OCI-LY3 (cell line): ENCODE measurements around the gene EHBP1L1.

Experiments
- EZH2phosphoT487 ChIP-seq: fragments of 200-600 bp; shearing (Covaris generic); IDR thresholded peaks from 2 replicates; pipeline ENCODE4 v1.6.1; 2018; ENCODE audit warnings: antibody characterized with exemption, mixed run types, low read depth
- TF ChIP-seq, protein P1 (sequence below): fragments of 200-600, 300-600 bp; sonication (generic); IDR thresholded peaks from 2 replicates; pipeline ENCODE4 v1.5.1; 2014; ENCODE audit warnings: antibody characterized with exemption, low read length, low read depth

DNA sequence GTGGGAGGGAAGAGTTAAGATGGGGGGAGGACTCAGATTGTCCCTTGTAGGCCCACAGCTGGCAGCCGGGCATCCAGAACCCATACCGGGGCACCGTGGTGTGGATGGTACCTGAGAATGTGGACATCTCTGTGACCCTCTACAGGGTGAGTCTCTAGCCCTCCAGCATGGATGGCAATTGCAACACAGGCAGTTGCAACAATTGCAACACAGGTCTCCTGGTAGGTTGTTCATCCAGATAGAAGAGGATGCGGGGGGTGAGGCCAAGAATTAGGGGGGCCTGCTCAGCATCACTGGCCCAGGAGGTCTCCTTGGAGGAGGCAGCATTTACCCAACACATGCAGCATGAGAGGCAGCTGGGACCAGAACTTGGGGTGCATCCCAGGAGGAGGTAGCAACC, 3.4 kb downstream of the EHBP1L1 start:
- TF ChIP-seq, protein P1, sequence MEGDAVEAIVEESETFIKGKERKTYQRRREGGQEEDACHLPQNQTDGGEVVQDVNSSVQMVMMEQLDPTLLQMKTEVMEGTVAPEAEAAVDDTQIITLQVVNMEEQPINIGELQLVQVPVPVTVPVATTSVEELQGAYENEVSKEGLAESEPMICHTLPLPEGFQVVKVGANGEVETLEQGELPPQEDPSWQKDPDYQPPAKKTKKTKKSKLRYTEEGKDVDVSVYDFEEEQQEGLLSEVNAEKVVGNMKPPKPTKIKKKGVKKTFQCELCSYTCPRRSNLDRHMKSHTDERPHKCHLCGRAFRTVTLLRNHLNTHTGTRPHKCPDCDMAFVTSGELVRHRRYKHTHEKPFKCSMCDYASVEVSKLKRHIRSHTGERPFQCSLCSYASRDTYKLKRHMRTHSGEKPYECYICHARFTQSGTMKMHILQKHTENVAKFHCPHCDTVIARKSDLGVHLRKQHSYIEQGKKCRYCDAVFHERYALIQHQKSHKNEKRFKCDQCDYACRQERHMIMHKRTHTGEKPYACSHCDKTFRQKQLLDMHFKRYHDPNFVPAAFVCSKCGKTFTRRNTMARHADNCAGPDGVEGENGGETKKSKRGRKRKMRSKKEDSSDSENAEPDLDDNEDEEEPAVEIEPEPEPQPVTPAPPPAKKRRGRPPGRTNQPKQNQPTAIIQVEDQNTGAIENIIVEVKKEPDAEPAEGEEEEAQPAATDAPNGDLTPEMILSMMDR: no peak
- TF ChIP-seq EZH2phosphoT487: no peak
